AG10803 (cell line): ENCODE measurements around the gene F11.
"Not testable (repeated sequence)": the region's sequence is repeated elsewhere in the genome, so short reads cannot be mapped to it uniquely, and the experiment has no call there.

Experiments used
- DNase-seq: peaks from one replicate; pipeline ENCODE4 v3.0.0; 2010; ENCODE audit warnings: low read depth
- H3K4me3 ChIP-seq: 2 replicates; pipeline ENCODE4 v1.5.1; 2011; ENCODE audit warnings: mild to moderate bottlenecking, low read length, control low read depth
- TF ChIP-seq, protein P1 (sequence below): conservative IDR thresholded peaks from 2 replicates; pipeline ENCODE4 v1.5.1; 2011; ENCODE audit warnings: mild to moderate bottlenecking, low read length, control low read depth, inconsistent platforms

F11 gene

DNA sequence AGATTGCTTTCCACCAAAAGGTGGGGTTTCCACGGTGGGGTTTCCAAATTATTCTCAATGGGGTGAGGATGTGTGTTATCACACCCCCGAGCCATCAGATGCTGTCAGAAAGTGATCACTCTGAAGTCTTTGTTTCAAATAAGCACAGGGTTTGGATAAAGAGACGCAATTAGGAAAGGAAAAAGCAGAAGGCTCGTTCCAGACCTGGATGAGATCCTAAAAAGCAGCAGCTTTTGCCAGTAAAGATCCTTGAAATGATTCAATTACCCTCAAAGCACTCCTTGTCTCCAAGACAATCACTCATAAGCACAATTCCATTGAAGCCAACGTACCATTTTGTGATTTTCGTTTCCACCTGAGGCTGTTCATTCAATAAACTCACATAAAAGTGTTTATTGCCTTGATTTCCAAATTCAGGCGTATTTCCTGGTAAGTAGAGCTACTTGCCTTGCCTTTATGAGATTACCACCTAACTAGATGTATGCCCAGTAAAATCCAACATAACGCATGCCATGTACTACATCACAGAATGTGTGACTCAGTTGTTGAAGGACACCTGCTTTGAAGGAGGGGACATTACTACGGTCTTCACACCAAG is 5.2 kb downstream of the F11 start:
- no peak for DNase-seq
- H3K4me3 ChIP-seq: no peak overlapping the region
- TF ChIP-seq, protein P1, sequence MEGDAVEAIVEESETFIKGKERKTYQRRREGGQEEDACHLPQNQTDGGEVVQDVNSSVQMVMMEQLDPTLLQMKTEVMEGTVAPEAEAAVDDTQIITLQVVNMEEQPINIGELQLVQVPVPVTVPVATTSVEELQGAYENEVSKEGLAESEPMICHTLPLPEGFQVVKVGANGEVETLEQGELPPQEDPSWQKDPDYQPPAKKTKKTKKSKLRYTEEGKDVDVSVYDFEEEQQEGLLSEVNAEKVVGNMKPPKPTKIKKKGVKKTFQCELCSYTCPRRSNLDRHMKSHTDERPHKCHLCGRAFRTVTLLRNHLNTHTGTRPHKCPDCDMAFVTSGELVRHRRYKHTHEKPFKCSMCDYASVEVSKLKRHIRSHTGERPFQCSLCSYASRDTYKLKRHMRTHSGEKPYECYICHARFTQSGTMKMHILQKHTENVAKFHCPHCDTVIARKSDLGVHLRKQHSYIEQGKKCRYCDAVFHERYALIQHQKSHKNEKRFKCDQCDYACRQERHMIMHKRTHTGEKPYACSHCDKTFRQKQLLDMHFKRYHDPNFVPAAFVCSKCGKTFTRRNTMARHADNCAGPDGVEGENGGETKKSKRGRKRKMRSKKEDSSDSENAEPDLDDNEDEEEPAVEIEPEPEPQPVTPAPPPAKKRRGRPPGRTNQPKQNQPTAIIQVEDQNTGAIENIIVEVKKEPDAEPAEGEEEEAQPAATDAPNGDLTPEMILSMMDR: no peak

DNA sequence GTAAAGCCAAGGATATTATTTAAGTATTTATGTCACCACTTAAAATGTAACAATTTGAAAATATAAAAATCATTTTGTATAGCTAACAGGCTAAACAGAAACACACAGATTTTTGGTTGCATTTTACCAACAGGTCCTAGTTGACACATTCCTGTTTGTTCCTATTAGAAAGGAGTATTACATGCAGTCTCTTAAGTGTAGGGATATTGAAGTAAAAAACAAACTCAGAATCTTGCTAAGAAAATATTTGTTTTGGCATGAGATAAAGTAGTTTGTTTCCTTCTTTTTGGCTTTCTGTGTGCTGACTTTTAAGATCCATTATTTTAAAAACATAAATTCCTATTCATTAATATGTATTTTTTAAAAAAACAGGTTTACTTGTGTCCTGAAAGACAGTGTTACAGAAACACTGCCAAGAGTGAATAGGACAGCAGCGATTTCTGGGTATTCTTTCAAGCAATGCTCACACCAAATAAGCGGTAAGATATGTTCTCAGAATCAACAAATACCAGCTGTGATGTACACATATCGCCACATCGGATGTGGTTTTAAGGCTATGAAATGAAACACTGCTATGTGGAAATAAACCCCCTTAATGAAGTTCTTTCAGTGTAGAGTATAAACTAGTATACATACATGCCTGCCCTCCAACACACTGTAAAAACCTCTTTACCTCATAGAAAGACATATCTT is 6.9 kb downstream of the F11 start:
- no peak for DNase-seq
- H3K4me3 ChIP-seq: no peak overlapping the region
- TF ChIP-seq, protein P1: no peak

DNA sequence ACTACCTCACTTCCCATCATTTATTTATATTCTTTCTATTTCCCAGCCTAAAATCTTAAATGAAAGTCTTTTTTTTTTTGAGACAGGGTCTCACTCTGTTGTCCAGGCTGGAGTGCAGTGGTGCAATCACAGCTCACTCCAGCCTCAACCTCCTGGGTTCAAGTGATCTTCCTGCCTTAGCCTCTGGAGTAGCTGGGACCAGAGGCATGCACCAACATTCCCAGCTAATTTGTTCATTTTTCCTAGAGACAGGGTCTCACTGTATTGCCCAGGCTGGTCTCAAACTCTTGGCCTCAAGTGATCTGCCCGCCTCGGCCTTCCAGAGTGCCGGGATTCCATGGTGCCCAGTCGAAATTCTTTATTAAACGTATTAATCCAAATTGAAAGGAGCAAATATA is 7.4 kb downstream of the F11 start:
- not testable (repeated sequence) for H3K4me3 ChIP-seq, DNase-seq

DNA sequence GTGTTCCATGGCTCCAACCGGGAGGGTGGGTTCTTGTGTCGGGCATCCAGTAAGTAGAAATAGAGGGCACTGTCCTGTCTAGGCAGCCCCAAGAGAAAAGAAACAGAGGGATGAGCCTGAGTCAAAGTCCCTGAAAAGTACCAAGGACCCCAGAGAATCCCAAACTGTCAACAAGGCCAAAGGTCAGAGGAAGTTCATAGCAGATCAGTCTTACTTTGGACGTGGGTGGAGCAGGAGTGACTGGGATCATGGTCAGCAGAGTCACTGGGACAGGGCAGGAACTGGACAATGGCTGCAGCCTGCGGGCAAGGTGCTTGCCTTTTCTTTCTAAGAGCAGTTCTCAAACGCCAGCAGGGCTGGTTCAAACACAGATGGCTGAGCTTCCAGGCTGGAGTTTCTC is 17.3 kb downstream of the F11 start:
- DNase-seq: no peak
- H3K4me3 ChIP-seq: no peak overlapping the region
- TF ChIP-seq, protein P1: no peak

DNA sequence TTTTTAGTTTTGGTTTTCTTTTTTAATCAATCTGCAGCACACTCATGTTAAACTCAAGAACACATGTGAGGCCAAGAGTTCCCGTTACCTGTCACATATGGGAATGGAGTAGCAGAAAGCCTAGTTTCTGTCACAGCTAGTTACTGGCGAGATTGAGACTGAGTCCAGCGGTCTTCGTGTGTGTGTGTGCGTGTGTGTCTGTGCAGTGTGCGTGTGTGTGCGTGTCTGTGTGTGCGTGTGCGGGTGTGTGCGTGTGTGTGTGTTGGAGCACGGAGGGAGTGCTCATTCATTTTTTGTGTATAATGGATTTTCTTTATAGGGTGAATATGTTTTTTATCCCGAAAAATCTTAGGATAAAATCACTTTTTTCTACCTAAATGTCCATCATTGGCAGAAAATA is 19.2 kb downstream of the F11 start:
- no peak for DNase-seq
- no peak overlapping the region for H3K4me3 ChIP-seq
- TF ChIP-seq, protein P1: no peak

DNA sequence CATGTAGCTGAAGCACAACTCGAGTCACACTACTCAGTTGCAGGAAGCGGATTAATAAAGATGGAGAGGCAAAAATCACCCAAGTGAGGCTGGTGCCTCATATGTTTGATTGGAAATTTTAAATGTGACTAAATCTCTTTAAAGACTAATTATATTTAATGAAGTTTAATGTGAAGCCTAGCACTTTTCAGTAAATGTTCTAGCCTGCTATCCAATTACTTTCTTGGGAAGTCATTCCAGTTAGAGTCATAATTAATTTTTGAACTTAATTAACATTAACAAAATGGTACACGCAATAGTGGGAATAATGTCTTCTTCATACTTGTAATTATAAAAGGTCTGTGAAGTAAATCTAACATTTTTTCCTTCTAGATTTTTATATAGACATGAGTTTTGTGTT is 20.6 kb downstream of the F11 start:
- TF ChIP-seq, protein P1: no peak
- H3K4me3 ChIP-seq: no peak overlapping the region
- DNase-seq: no peak

DNA sequence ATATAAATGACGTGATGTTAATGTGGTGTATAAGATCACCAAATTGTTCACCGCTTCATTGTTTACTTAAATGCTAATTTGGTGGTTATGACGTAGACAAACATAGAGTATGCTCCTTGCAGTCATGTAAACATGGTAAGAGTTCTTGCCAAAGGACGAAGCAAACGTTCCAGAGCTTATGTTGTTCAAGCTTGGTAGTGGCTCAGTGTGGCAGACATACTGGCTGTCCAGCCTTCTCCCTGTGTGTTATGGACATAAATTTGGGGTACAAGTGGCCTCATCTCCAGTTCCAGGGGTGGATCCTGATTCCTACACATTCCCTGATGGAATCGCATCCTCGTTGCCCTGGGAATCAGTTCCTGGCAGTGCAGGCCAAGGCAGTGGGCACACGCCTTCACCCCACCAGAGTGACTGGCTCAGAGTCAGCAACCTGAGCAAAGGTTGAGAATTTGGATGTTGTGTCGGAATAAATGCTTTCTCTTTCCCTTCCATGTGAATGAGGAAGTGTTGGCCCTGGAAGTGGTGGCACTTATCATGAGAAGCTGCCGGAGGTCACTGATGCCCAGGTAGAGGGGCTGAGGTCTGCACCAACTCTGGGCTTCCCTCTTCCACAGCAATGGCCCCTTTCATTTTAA is 25.4 kb downstream of the F11 start:
- TF ChIP-seq, protein P1: no peak
- no peak overlapping the region for H3K4me3 ChIP-seq
- DNase-seq: no peak
